NCI-H146 treated with DMSO at 0.1 percent for 48 hours (cell line): ENCODE results near the gene MYBL2.
"Not testable (repeated sequence)": the region's sequence is repeated elsewhere in the genome, so short reads cannot be mapped to it uniquely, and the experiment has no call there.

Experiments
- DNase-seq: peaks from one replicate; lab custom pipeline; 2025; ENCODE audit not compliant: unreplicated experiment; lab: John Stamatoyannopoulos, UW

Gene MYBL2

DNA sequence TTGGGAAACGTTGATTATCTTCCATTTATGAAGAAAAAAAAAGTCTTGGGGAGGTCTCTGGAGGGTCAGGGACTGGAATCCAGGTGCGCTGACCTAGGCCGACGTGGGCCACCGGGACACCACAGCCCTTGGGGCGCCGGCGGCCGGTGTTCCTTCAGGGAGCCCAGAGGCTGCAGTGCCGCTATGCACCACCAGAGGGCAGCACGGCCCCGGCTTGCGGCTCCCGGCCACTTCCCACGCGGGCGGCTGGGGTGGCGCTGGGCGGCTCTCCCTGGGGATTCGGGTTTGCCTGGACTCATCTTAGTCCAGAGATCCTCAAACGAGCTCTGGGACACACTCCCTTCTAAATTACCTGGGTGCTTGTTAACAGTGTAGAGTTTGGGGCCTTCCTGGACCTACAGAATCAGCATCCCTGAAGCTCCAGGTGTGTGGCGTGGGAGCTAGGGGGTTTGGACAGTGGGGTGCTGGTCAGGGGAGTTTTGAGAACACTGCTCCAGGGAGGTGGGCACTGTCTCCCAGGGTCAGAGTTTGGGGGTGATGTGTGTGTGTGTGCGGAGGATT, 82.9 kb downstream of the MYBL2 start:
- no peak for DNase-seq

DNA sequence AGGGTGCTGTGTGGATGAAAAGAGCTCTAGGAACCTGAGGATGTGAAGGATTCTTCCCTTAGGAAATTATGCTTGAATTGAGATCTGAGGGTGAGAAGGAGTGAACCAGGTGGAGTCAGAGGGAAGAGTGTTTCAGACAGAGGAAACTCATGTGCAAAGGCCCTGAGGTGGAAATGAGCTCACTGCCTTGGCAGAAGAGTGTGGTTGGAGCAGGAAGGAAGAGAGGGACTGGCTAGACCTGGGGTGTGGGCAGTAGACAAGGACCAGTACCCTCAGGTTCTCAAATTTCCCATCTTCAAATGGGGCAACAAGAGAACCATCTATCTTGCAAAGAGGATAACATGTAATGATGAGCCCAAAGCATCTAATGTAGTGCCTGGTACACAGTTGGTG, 83.9 kb downstream of the MYBL2 start:
- DNase-seq, result no peak

DNA sequence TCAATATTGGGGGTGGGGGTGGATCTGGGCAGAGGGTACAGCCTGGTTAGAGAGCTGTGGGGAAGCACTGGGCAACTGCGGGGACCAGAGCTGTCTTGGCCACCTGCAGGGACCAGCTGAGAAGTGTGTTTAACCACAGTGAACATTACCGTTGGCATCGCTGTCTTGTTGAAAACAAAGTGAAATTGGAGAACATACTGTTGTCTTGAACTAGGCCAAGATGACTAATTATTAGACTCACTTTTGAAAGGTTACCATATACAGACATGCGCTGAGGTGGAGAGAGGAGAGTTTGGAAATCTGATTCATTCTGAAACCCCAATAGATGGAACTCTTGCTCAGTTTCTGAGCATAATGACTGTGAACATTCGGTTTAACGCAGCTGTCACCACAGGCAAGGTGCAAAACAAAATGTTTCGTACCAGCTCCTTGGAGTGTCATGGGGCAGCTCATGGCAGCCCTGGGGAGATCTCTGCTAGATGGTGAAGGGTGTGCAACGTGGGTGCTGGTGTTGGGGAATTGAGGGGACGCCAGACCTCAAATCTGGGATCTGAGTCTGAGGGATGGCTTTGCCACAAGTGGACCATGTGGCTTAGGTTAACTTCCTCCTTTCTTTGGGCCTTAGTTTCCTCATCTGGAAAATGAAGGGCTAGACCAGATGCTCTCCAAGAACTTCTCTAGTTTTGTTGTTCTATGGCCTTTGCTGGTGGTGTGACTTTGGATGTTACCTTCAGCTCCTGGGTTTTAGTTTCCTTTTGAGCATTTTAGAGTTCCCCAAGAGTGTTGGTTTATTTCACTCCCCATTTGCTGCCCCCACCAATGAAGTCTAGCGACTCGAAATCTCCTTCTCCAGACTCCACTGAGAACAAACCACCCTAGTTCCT, 84.5 kb downstream of the MYBL2 start:
- DNase-seq, result no peak

DNA sequence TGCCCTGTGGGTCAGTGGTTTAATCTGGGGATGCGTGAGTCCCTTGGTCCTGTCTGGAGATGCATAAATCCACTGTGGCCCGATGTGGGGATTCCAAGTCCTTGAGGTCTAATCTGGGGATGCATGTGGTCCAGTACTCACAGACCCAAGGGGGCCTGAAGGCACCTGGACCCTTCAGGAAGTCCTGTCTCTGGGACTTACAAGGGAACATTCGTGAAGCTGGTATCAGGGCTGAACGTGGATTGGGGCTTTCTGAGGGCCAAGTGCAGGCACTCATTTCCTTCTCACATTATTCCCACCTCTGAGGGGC, 85.1 kb downstream of the MYBL2 start:
- DNase-seq, result no peak

DNA sequence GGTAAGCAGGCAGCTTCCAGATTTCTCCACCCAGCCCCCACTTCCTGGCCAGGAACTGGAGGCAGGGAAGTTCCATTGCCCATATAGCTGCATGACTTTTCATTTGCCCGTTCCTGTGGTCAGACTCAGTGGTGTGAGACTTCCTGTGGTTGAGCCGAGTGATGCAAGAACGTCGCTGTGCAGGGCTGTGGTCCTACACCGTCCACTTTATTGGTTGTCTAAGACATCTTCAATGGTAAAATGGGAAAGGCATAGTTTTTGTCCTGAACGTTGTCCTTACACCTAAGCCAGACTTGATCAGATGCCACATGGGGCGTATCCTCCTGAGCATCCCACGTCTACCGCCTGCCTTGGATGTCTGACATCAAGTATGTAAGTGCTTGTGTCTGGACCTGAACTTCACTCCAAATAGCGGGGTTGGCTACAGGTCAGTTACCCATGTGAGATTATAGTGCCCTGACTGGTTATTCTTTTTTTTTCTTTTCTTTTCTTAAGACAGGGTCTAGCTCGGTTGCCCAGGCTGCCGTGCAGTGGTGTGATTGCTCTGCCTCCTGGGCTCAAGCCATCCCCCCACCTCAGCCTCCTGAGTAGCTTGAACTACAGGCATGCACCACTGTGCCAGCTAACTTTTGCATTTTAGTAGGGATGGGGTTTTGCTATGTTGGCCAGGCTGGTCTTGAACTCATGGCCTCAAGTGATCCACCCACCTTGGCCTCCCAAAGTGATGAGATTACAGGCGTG, 85.8 kb downstream of the MYBL2 start:
- no peak for DNase-seq

DNA sequence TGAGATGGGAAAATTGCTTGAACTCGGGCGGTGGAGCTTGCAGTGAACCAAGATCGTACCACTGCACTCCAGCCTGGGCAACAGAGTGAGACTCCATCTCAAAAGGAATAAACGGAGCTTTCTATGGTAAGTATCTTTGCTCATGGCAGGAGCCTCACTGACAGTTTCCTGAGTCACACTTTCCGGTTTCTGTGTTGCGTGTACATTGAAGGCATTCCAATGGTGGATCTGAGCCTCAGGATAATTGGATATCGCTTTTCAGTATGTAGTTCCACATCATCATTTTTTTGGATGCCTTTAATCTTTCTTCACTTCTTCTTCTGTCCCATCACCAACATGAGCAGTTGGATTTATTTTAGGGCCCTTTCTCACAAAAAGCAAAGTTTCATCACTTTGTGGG, 88.5 kb downstream of the MYBL2 start:
- DNase-seq, result no peak

DNA sequence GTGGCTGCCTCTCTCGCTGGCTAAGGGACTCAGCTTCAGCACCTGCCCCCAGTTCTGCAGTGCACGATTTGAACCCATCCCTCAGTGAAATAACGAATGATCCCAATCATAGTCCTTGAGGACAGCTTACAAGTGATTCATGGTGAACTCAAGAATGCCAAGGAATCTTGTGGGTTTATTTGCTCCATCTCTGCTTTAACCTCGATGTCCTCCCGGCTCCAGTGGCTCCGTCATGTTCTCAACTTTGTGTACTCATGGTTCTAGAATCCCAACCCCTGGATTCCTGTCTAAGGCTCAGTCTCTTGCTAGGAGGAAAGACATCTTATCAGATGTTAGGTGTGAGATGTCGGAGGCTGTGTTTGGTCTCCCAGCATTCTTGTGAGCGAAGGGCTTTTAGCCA, 88.9 kb downstream of the MYBL2 start:
- DNase-seq, result no peak

DNA sequence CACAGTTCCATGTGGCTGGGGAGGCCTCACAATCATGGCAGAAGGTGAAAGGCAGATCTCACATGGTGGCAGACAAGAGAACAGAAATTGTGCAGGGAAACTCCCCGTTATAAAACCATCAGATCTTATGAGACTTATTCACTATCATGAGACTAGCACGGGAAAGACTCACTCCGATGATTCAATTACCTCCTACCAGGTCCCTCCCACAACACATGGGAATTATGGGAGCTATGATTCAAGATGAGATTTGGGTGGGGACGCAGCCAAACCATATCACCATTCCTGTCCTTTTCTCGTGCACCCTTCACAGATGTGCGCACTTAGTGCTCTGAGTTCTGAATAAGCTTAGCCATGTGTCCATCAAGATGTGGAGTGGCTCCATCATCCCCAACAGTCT, 91.0 kb downstream of the MYBL2 start:
- not testable (repeated sequence) for DNase-seq

DNA sequence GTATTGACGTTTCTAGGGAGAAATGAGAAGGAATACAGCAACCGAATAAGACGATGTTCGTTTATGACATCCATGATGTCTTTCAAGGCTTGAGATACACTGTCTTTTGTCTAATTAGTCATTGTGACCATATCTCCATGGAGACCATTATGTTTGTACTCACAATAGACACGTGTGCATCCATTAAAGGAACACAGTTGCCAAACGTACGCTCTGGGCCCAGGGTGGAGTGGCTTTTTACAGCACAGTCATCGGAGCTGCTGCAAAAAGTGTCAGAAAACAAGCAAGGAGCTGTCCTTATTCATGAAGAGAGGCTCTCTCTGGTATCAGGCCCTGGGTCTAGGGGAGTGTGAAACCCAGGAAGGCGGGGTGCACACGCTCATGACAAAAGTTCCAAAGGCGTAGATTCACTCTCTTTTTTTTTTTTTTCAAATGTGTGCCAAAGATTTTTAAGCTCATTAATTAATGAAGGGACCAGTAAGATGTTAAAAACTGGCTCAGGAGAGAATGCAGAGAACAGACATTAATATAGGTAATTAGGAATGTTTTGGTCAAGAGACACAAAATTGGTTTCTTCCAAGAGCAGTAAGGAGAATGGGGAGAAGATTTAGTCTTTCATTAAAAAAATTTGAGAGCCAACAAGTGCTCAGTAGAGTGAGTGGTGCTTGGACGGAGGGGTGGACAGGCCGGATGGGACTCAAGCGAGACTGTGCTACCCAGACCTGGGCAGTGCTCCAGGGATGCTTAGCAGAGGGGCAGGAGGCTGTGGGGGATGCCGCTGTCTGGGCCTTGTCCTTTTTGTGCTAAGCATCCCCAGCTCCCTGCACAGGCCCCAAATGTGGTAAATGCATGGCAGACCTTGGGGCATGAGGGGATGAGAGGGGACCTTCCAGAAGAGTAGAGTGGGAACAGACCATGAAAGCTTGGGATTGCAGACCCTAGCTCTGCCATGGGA, 94.7 kb downstream of the MYBL2 start:
- DNase-seq, result no peak

DNA sequence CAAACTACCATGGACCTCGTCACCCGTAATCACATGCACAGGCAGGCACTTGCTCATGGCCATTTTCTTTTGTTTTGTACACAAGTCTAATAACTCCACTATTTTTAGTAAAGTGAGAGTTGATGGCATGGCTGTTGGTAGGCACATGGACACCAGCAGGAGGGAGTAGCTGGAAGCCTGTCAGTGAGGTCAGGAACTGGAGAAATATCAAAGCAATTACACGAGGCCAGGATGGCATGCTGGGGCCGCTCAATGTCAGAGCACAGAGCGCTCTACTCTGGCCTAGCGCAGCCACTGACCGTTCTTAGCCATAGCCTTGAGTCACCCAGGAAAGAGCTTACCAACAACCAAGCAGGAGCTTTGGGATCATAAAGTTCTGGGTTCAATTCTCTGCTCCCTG, 96.0 kb downstream of the MYBL2 start:
- no peak for DNase-seq

DNA sequence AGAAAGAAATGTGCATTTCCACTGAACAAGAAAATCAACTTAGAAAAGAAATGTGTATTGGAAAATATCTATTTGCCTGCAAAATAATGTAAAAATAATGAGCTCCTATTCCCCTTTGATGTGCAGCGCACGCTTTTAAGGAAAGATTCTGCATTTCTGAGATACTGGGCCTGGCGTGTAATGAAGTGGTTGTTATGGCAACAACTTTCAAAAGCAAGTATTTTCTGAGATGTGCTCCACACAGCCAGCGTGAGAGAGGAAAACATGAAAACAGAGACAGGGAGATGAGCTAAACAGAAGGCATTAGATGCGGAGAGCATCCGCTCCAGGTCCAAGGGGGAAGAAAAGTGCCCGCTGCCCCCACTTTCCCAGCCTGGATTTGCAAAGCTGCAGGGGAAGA, 99.0 kb downstream of the MYBL2 start:
- no peak for DNase-seq
